Measurements from ENCODE around the gene CREB3L2.

GRCh38 chr7:137943132-137943551 lies 58.7 kb downstream of the CREB3L2 start:
- TF ChIP-seq CTCF (conservative IDR thresholded peaks at IDR 0.05; ENCODE audit: low read depth, low read length) (no peak), SMC3 (IDR thresholded peaks at IDR 0.05; ENCODE audit: low read depth, low read length) (no peak), CEBPB (IDR thresholded peaks at IDR 0.05; ENCODE audit: low read depth, low read length) (peak; percentile 29)
